Left ventricle myocardium inferior (tissue), 1 donor: ENCODE results near the gene PIGR. TPM values are rescaled to one million over a fixed set of nuclear protein-coding genes. Genes with fewer than 3 reads are reported as not detected.

Experiments
- DNase-seq: peaks from one replicate; pipeline ENCODE4 v3.0.0-alpha.2; 2020
- H3K27ac ChIP-seq: fragments of 200-600 bp; replicated peaks from 2 replicates; pipeline ENCODE4 v1.8.0; 2021
- H3K27me3 ChIP-seq: fragments of 200-600 bp; 2 replicates; pipeline ENCODE4 v1.8.0; 2021; ENCODE audit warnings: low read depth
- H3K36me3 ChIP-seq: fragments of 200-600 bp; 2 replicates; pipeline ENCODE4 v1.8.0; 2021
- H3K4me1 ChIP-seq: fragments of 200-600 bp; 2 replicates; pipeline ENCODE4 v1.8.0; 2021
- H3K4me3 ChIP-seq: fragments of 200-600 bp; 2 replicates; pipeline ENCODE4 v1.8.0; 2021; ENCODE audit warnings: mild to moderate bottlenecking, moderate library complexity
- H3K9me3 ChIP-seq: fragments of 200-600 bp; replicated peaks from 2 replicates; pipeline ENCODE4 v1.8.0; 2021
- CTCF ChIP-seq: fragments of 200-600 bp; IDR thresholded peaks from 2 replicates; pipeline ENCODE4 v1.8.0; 2021; ENCODE audit warnings: antibody characterized with exemption, mild to moderate bottlenecking, borderline replicate concordance
- intact Hi-C: fragments of 100-400 bp; cut with micrococcal nuclease; formaldehyde crosslinking; loops from one replicate; pipeline ENCODE4 v1.11.0; 2022
- total RNA-seq: library from RNA; stranded (reverse); fragmentation: NEBNext Ultra II Directional; extraction: Animal tissue kit (Norgen Biotek cat#: 25700); gene quantifications from one replicate; pipeline ENCODE4 v1.2.1, GENCODE V29; 2021
- donor health status: DM: no; HTN: yes; CAD: no; lungs with severe emphysema.

PIGR gene
- total RNA-seq, 1 donor from 2014 or later: 0.91 TPM

- peaks cover 9% of the 10 kb centered on the region for H3K4me1 ChIP-seq
- peaks cover 27% of the 10 kb centered on the region for H3K27me3 ChIP-seq
- no peaks in the 10 kb centered on the region for H3K36me3 ChIP-seq
- no peak for TF ChIP-seq CTCF
- no peak overlapping the region for H3K4me3 ChIP-seq
- no peaks in the 10 kb centered on the region for H3K9me3 ChIP-seq
- intact Hi-C loops: no loop called here
- DNase-seq: no peak
- H3K27ac ChIP-seq: no peak overlapping the region
Measured at GRCh38 chr1:206895325-206895724, 50.9 kb downstream of the PIGR start.

GRCh38 chr1:206893380-206893779 is 52.9 kb downstream of the PIGR start:
- H3K27ac ChIP-seq: no peak overlapping the region
- no peak for TF ChIP-seq CTCF
- no peak for DNase-seq
- H3K27me3 ChIP-seq: peaks cover 27% of the 10 kb centered on the region
- no peaks in the 10 kb centered on the region for H3K36me3 ChIP-seq
- H3K4me1 ChIP-seq: peaks cover 11% of the 10 kb centered on the region
- no peak overlapping the region for H3K4me3 ChIP-seq
- H3K9me3 ChIP-seq: no peaks in the 10 kb centered on the region
- intact Hi-C loops: no loop called here

- H3K27me3 ChIP-seq: peaks cover 23% of the 10 kb centered on the region
- no peaks in the 10 kb centered on the region for H3K36me3 ChIP-seq
- no peaks in the 10 kb centered on the region for H3K9me3 ChIP-seq
- H3K4me1 ChIP-seq: peaks cover 11% of the 10 kb centered on the region
- no peak for DNase-seq
- no peak overlapping the region for H3K4me3 ChIP-seq
- intact Hi-C loops: no loop called here
- no peak overlapping the region for H3K27ac ChIP-seq
- TF ChIP-seq CTCF: no peak
Measured at GRCh38 chr1:206892351-206892984, 53.8 kb downstream of the PIGR start.

- H3K36me3 ChIP-seq: no peaks in the 10 kb centered on the region
- DNase-seq: no peak
- H3K4me1 ChIP-seq: peaks cover 11% of the 10 kb centered on the region
- no peaks in the 10 kb centered on the region for H3K9me3 ChIP-seq
- no peak for TF ChIP-seq CTCF
- no peak overlapping the region for H3K4me3 ChIP-seq
- H3K27ac ChIP-seq: no peak overlapping the region
- intact Hi-C loops: no loop called here
- peaks cover 29% of the 10 kb centered on the region for H3K27me3 ChIP-seq
Measured at GRCh38 chr1:206891412-206891811, 54.9 kb downstream of the PIGR start.

GRCh38 chr1:206890125-206891060 is 55.9 kb downstream of the PIGR start:
- peaks cover 34% of the 10 kb centered on the region for H3K27me3 ChIP-seq
- H3K27ac ChIP-seq: no peak overlapping the region
- H3K4me1 ChIP-seq: peaks cover 11% of the 10 kb centered on the region
- no peak overlapping the region for H3K4me3 ChIP-seq
- TF ChIP-seq CTCF: no peak
- intact Hi-C loops: no loop called here
- H3K9me3 ChIP-seq: no peaks in the 10 kb centered on the region
- DNase-seq: no peak
- H3K36me3 ChIP-seq: no peaks in the 10 kb centered on the region
